GM23248 (cell line): ENCODE measurements around the gene FAM117B.

Experiments used
- EZH2 ChIP-seq: fragments of 200-600 bp; sonication (generic); IDR thresholded peaks from 2 replicates; pipeline ENCODE4 v1.6.1; 2018; ENCODE audit warnings: antibody characterized with exemption, mild to moderate bottlenecking; ENCODE audit not compliant: insufficient read depth, poor library complexity, severe bottlenecking
- EZH2phosphoT487 ChIP-seq: fragments of 200-600 bp; sonication (generic); IDR thresholded peaks from 2 replicates; pipeline ENCODE4 v1.6.1; 2018; ENCODE audit warnings: antibody characterized with exemption, moderate library complexity, mild to moderate bottlenecking, low read depth; ENCODE audit not compliant: insufficient read depth

GRCh38 chr2:202721621-202722020, 86.9 kb downstream of the FAM117B start:
- TF ChIP-seq EZH2phosphoT487 (no peak), EZH2 (no peak)
